Stomach smooth muscle (tissue), 2 donors: Measurements from ENCODE around the gene ERCC6L2.

ENCODE experiments used
- H3K27ac ChIP-seq: one replicate; pipeline ENCODE4 v1.7.0; 2013; ENCODE audit warnings: mild to moderate bottlenecking, low read length, inconsistent platforms
- H3K27me3 ChIP-seq, 2 donors: one replicate each; pipeline ENCODE4 v1.7.0; 2013; ENCODE audit warnings: low read length in 2 of 2; ENCODE audit not compliant: insufficient read depth in 2 of 2, control insufficient read depth in 1 of 2
- H3K36me3 ChIP-seq, 2 donors: one replicate each; pipeline ENCODE4 v1.7.0; 2013; ENCODE audit warnings: low read length in 2 of 2; ENCODE audit not compliant: control insufficient read depth in 2 of 2, insufficient read depth in 2 of 2
- H3K4me1 ChIP-seq: one replicate; pipeline ENCODE4 v1.7.0; 2013; ENCODE audit warnings: low read length; ENCODE audit not compliant: control insufficient read depth, insufficient read depth
- H3K4me3 ChIP-seq, 2 donors: one replicate each; pipeline ENCODE4 v1.7.0; 2013; ENCODE audit warnings: low read length in 2 of 2
- H3K9ac ChIP-seq, 2 donors: one replicate each; pipeline ENCODE4 v1.7.0; 2013; ENCODE audit warnings: low read length in 2 of 2, mild to moderate bottlenecking in 1 of 2
- H3K9me3 ChIP-seq, 2 donors: one replicate each; pipeline ENCODE4 v1.7.0; 2013; ENCODE audit warnings: low read length in 2 of 2; ENCODE audit not compliant: control insufficient read depth in 2 of 2
- donor health status: healthy.
- donor health status: Pancreatic carcinoma.

ERCC6L2 gene

GRCh38 chr9:95887926-95888497 is 12.5 kb downstream of the ERCC6L2 start:
- peaks cover 4 to 9% of the 10 kb centered on the region in 2 donors for H3K36me3 ChIP-seq
- no peak overlapping the region for H3K4me3 ChIP-seq
- no peak overlapping the region for H3K9ac ChIP-seq
- H3K27me3 ChIP-seq, result no peaks in the 10 kb centered on the region
- no peak overlapping the region for H3K27ac ChIP-seq
- no peaks in the 10 kb centered on the region for H3K9me3 ChIP-seq
- no peaks in the 10 kb centered on the region for H3K4me1 ChIP-seq

GRCh38 chr9:95890594-95890993 is 15.1 kb downstream of the ERCC6L2 start:
- Histone ChIP-seq H3K36me3 (no peaks in the 10 kb centered on the region), H3K27ac (no peak overlapping the region), H3K9ac (no peak overlapping the region), H3K4me1 (no peaks in the 10 kb centered on the region), H3K27me3 (no peaks in the 10 kb centered on the region), H3K4me3 (no peak overlapping the region), H3K9me3 (no peaks in the 10 kb centered on the region)

- Histone ChIP-seq H3K36me3 (no peaks in the 10 kb centered on the region), H3K4me3 (no peak overlapping the region), H3K27ac (no peak overlapping the region), H3K27me3 (no peaks in the 10 kb centered on the region), H3K9me3 (no peaks in the 10 kb centered on the region), H3K9ac (no peak overlapping the region), H3K4me1 (no peaks in the 10 kb centered on the region)
Measured at GRCh38 chr9:95891067-95891671, 15.7 kb downstream of the ERCC6L2 start.

GRCh38 chr9:95892690-95893089 is 17.2 kb downstream of the ERCC6L2 start:
- Histone ChIP-seq H3K4me1 (no peaks in the 10 kb centered on the region), H3K27me3 (no peaks in the 10 kb centered on the region), H3K9ac (no peak overlapping the region)

GRCh38 chr9:95896580-95896979 is 21.1 kb downstream of the ERCC6L2 start:
- no peak overlapping the region for H3K9ac ChIP-seq
- no peak overlapping the region for H3K4me3 ChIP-seq
- H3K36me3 ChIP-seq, result no peaks in the 10 kb centered on the region
- no peak overlapping the region for H3K27ac ChIP-seq
- H3K27me3 ChIP-seq, result no peaks in the 10 kb centered on the region
- no peaks in the 10 kb centered on the region for H3K9me3 ChIP-seq
- H3K4me1 ChIP-seq, result no peaks in the 10 kb centered on the region

More at GRCh38 chr9:95892690-95893089, 17.2 kb downstream of the ERCC6L2 start:
- Histone ChIP-seq H3K27ac (no peak overlapping the region), H3K9me3 (no peaks in the 10 kb centered on the region), H3K36me3 (no peaks in the 10 kb centered on the region), H3K4me3 (no peak overlapping the region)

- H3K27ac ChIP-seq, result no peak overlapping the region
- no peaks in the 10 kb centered on the region for H3K27me3 ChIP-seq
- H3K4me3 ChIP-seq, result no peak overlapping the region
- no peaks in the 10 kb centered on the region for H3K36me3 ChIP-seq
- H3K4me1 ChIP-seq, result no peaks in the 10 kb centered on the region
- H3K9ac ChIP-seq, result no peak overlapping the region
- no peaks in the 10 kb centered on the region for H3K9me3 ChIP-seq
Measured at GRCh38 chr9:95901506-95901905, 26.0 kb downstream of the ERCC6L2 start.

- H3K9ac ChIP-seq, result no peak overlapping the region
- no peaks in the 10 kb centered on the region for H3K36me3 ChIP-seq
- no peaks in the 10 kb centered on the region for H3K27me3 ChIP-seq
- no peaks in the 10 kb centered on the region for H3K9me3 ChIP-seq
- H3K4me1 ChIP-seq, result no peaks in the 10 kb centered on the region
- no peak overlapping the region for H3K4me3 ChIP-seq
- no peak overlapping the region for H3K27ac ChIP-seq
Measured at GRCh38 chr9:95903398-95903797, 27.9 kb downstream of the ERCC6L2 start.

GRCh38 chr9:95907794-95908193 is 32.3 kb downstream of the ERCC6L2 start:
- Histone ChIP-seq H3K27ac (no peak overlapping the region), H3K9me3 (no peaks in the 10 kb centered on the region), H3K27me3 (no peaks in the 10 kb centered on the region), H3K9ac (no peak overlapping the region), H3K36me3 (peaks cover 0 to 2% of the 10 kb centered on the region in 2 donors), H3K4me3 (no peak overlapping the region), H3K4me1 (no peaks in the 10 kb centered on the region)

GRCh38 chr9:95910023-95910707 is 34.7 kb downstream of the ERCC6L2 start:
- H3K36me3 ChIP-seq, result peaks cover 0 to 2% of the 10 kb centered on the region in 2 donors
- no peak overlapping the region for H3K9ac ChIP-seq
- H3K27ac ChIP-seq, result no peak overlapping the region
- no peaks in the 10 kb centered on the region for H3K27me3 ChIP-seq
- no peaks in the 10 kb centered on the region for H3K4me1 ChIP-seq
- no peak overlapping the region for H3K4me3 ChIP-seq
- no peaks in the 10 kb centered on the region for H3K9me3 ChIP-seq

GRCh38 chr9:95910770-95911340 is 35.4 kb downstream of the ERCC6L2 start:
- no peaks in the 10 kb centered on the region for H3K27me3 ChIP-seq
- H3K36me3 ChIP-seq, result peaks cover 0 to 2% of the 10 kb centered on the region in 2 donors
- no peaks in the 10 kb centered on the region for H3K9me3 ChIP-seq
- no peak overlapping the region for H3K27ac ChIP-seq
- no peaks in the 10 kb centered on the region for H3K4me1 ChIP-seq
- H3K4me3 ChIP-seq, result no peak overlapping the region
- H3K9ac ChIP-seq, result no peak overlapping the region

- no peaks in the 10 kb centered on the region for H3K4me1 ChIP-seq
- H3K27ac ChIP-seq, result no peak overlapping the region
- no peaks in the 10 kb centered on the region for H3K27me3 ChIP-seq
- no peaks in the 10 kb centered on the region for H3K9me3 ChIP-seq
- H3K9ac ChIP-seq, result no peak overlapping the region
- no peak overlapping the region for H3K4me3 ChIP-seq
- peaks cover 2 to 3% of the 10 kb centered on the region in 2 donors for H3K36me3 ChIP-seq
Measured at GRCh38 chr9:95912773-95913172, 37.3 kb downstream of the ERCC6L2 start.
